ENCODE data around the gene JOSD1.

GRCh38 chr22:38685761-38686160 is 15.0 kb downstream of the JOSD1 start:
- TF ChIP-seq CTCF (conservative IDR thresholded peaks at IDR 0.05 in 1 of 2, IDR thresholded peaks at IDR 0.05 in 1 of 2; ENCODE audit: low read depth in 1 of 2, low read length in 2 of 2), result no peak
- TF ChIP-seq EZH2 (IDR thresholded peaks at IDR 0.05; ENCODE audit: low read length, missing control alignments), result no peak
